Measurements from ENCODE around the gene SETD2.
"Not testable (repeated sequence)": the region's sequence is repeated elsewhere in the genome, so short reads cannot be mapped to it uniquely, and the experiment has no call there.

SETD2 gene

DNA sequence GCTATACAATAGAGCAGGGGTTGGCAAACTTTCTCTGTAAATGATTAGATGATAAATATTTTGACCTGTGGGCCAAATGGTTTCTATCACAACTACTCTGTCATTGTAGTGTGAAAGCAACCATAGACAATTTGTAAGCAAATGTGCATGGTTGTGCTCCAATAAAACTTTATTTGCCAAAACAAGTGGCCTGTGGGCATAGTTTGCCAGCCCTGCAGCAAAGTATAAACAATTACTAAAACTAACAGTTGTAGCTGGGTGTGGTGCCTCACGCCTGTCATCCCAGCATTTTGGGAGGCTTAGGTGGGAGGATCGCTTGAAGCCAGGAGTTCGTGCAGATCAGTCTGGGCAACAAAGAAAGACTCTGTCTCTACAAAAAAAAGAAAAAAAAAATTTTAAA is 122.8 kb downstream of the SETD2 start:
- peaks cover 97% of the 10 kb centered on the region for H3K36me3 Mint-ChIP-seq
- H3K4me3 Mint-ChIP-seq: no peak overlapping the region
- H3K27ac Mint-ChIP-seq: no peak overlapping the region
- no peaks in the 10 kb centered on the region for H3K9me3 Mint-ChIP-seq
- ATAC-seq (no peak), DNase-seq (ENCODE audit: low spot score in 2 of 2) (no peak)
- peaks cover 13% of the 10 kb centered on the region for H3K4me1 Mint-ChIP-seq

DNA sequence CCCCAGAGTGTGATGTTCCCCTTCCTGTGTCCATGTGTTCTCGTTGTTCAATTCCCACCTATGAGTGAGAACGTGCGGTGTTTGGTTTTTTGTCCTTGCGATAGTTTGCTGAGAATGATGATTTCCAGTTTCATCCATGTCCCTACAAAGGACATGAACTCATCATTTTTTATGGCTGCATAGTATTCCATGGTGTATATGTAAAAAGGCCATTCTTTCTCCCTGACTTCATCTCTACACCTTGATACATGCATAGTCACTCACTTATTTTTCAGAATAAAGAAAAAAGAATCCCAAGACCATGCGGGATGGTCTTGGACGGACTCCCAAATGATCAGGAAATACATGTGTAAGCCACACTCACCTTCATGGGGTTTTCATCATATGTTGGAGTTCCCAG is 126.6 kb downstream of the SETD2 start:
- DNase-seq (ENCODE audit: low spot score in 2 of 2); H3K9me3 Mint-ChIP-seq; ATAC-seq: not testable (repeated sequence)
- peaks cover 100% of the 10 kb centered on the region for H3K36me3 Mint-ChIP-seq
- H3K4me3 Mint-ChIP-seq: peak overlapping the region; percentile 31
- H3K4me1 Mint-ChIP-seq: peaks cover 19% of the 10 kb centered on the region
- peak overlapping the region; percentile 85 for H3K27ac Mint-ChIP-seq

DNA sequence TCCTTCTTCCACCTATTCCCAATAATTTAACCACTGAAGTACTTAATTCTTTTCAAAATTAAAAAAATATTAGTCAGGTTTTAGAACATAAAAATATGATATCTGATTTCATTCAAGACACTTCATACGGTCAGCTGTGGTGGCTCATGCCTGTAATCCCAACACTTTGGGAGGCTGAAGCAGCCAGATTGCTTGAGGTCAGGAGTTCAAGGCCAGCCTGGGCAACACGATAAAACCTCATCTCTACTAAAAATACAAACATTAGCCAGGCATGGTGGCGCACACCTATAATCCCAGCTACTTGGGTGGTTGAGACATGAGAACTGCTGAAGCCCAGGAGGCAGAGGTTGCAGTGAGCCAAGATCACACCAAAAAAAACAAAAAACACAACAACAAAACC is 127.8 kb downstream of the SETD2 start:
- ATAC-seq (no peak), DNase-seq (ENCODE audit: low spot score in 2 of 2) (no peak)
- Mint-ChIP-seq H3K9me3 (no peaks in the 10 kb centered on the region), H3K36me3 (peaks cover 95% of the 10 kb centered on the region), H3K4me3 (no peak overlapping the region), H3K4me1 (peaks cover 24% of the 10 kb centered on the region), H3K27ac (no peak overlapping the region)

DNA sequence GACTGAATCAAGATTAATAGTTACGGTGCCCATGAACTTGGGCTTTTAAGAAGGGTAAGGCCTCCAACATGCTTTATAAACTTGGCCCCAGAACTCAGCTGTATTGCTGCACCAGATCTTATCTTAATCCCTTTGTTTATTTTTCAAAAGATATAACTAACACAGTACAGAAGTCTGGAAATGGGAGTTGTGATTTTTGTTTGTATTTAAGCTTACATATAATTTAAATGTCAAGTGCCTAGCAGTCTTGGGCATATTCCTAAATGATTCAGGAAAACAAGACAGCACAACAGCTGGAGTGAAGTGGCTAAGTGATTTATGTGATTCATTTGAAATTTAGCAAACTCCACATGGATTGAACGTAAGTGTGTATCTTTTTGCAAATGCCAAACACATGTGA is 128.3 kb downstream of the SETD2 start:
- no peak overlapping the region for H3K4me3 Mint-ChIP-seq
- peaks cover 92% of the 10 kb centered on the region for H3K36me3 Mint-ChIP-seq
- ATAC-seq (no peak), DNase-seq (ENCODE audit: low spot score in 2 of 2) (no peak)
- no peaks in the 10 kb centered on the region for H3K9me3 Mint-ChIP-seq
- no peak overlapping the region for H3K27ac Mint-ChIP-seq
- peaks cover 29% of the 10 kb centered on the region for H3K4me1 Mint-ChIP-seq

DNA sequence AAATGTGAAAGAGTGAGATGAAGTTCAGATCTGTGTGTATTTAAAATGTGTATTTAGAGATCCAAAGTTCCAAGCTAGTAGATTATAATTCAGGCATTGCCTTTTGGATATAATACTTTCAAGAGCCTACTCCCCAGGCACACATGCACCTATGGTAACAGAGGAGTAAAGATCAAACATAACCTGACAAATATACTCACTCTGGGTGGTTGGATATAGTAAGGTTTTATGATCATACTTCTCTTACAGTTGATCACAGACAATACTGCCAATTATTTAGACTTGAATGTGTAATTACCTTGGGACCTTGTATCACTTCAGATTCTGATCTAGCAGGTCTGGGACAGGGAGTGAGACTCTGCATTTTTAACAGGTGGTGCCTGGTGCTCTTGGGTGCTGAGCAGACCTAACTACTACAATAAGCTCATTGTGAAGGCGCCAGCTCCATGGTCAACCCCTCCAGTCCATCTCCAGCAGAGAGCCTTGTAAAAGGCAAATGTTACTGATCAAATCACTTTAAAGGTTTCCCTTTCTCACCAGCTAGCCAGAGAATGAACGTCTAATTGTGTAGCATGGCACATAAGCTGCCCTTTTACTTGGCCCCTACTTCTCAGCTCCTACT is 128.9 kb downstream of the SETD2 start:
- ATAC-seq (no peak), DNase-seq (ENCODE audit: low spot score in 2 of 2) (no peak)
- peaks cover 88% of the 10 kb centered on the region for H3K36me3 Mint-ChIP-seq
- H3K4me1 Mint-ChIP-seq: peaks cover 31% of the 10 kb centered on the region
- no peak overlapping the region for H3K4me3 Mint-ChIP-seq
- H3K9me3 Mint-ChIP-seq: no peaks in the 10 kb centered on the region
- H3K27ac Mint-ChIP-seq: no peak overlapping the region

DNA sequence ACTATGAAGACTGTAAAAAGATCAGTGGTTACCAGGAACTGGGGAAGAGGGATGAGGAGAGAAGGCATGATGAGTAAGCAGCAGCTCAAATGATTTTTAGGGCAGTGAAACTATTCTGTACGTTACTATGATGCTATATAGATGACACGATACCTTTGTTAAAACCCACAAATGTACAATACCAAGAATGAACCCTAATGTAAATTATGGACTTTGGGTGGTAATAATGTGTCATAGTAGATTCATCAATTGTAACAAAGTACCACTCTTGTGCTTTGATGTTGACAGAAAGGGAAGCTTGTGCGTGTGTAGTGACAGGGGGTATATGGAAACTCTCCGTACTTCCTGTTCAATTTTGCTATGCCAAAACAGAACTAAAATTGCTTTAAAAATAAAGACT is 132.9 kb downstream of the SETD2 start:
- ATAC-seq: peak; percentile 98
- Mint-ChIP-seq H3K4me3 (peak overlapping the region; percentile 1), H3K36me3 (peaks cover 78% of the 10 kb centered on the region)

DNA sequence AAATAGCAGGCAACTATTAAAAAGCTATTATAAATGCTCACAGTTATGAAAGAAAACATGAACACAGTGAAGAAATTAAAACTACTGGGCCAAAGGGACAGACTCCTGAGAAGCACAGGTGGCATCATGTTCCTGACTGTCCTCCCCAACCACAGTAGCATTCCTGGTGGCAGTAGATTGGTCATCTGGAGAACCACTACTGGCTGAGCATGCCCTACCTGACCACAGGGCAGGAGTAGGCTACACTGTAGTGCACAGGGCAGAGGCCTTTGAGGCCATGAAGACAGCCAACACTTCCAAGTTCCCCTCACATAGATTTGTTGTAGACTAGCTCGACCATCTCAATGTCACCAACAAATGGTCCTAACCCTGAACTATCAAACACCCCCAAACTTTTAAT is 135.2 kb downstream of the SETD2 start:
- no peak for ATAC-seq
- no peak for DNase-seq (ENCODE audit: low spot score in 2 of 2)
- Mint-ChIP-seq H3K4me3 (no peak overlapping the region), H3K9me3 (no peaks in the 10 kb centered on the region), H3K4me1 (peaks cover 37% of the 10 kb centered on the region), H3K27ac (no peak overlapping the region), H3K36me3 (peaks cover 54% of the 10 kb centered on the region)

More for the DNA sequence above, 132.9 kb downstream of the SETD2 start:
- peak overlapping the region; percentile 24 for H3K27ac Mint-ChIP-seq
- not testable (repeated sequence) for DNase-seq (ENCODE audit: low spot score in 2 of 2); H3K9me3 Mint-ChIP-seq
- H3K4me1 Mint-ChIP-seq: peaks cover 23% of the 10 kb centered on the region

DNA sequence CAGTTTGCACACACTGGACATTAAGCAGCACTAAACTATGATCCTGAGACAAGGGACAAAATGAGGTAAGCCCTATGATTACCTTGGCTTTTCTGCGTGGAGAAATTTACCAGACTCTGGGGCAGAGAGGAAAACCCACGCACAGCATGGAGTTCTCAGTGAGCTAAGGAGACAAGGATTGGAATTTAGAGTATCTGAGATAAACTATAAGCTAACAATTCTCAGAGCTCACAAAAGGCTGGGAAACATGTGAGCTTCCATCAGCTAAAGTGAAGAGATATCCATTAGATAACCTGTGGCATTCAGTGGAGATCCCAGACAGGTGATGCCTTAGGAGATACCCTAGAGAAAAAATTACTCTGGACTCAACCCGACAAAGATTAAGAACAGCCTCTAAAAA is 135.8 kb downstream of the SETD2 start:
- ATAC-seq (no peak), DNase-seq (ENCODE audit: low spot score in 2 of 2) (no peak)
- peaks cover 35% of the 10 kb centered on the region for H3K4me1 Mint-ChIP-seq
- H3K9me3 Mint-ChIP-seq: no peaks in the 10 kb centered on the region
- H3K4me3 Mint-ChIP-seq: no peak overlapping the region
- peaks cover 49% of the 10 kb centered on the region for H3K36me3 Mint-ChIP-seq
- H3K27ac Mint-ChIP-seq: no peak overlapping the region

DNA sequence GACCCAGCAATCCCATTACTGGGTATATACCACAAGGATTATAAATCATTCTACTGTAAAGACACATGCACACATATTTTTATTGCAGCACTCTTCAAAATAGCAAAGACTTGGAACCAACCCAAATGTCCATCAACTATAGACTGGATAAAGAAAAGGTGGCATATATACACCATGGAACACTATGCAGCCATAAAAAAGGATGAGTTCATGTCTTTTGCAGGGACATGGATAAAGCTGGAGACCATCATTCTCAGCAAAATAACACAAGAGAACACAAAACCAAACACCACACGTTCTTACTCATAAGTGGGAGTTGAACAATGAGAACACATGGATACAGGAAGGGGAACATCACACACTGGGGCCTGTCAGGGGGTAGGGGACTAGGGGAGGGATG is 137.5 kb downstream of the SETD2 start:
- peaks cover 28% of the 10 kb centered on the region for H3K4me1 Mint-ChIP-seq

DNA sequence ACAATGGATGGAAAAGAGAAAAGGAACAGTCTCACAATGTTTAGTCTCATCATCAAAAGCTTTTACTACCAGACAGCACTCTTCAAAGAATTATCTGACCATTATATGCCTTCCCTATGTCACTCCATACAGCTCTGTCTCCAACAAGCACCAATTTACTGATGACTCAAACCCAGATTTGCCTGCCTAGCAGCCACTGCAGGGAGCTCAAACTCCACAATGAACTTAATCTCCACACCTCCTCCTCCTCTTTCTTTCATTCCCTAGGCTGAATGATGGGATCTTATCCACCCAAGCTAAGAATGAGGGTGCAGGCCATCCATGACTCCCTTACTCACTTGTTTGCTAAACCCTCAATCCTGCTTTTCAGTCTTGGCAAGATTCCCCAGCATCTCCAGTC is 139.0 kb downstream of the SETD2 start:
- ATAC-seq (peak; percentile 56), DNase-seq (ENCODE audit: low spot score in 2 of 2) (no peak)
- Mint-ChIP-seq H3K4me1 (peaks cover 24% of the 10 kb centered on the region), H3K27ac (no peak overlapping the region), H3K4me3 (no peak overlapping the region), H3K36me3 (peaks cover 29% of the 10 kb centered on the region), H3K9me3 (no peaks in the 10 kb centered on the region)

More for the DNA sequence above, 137.5 kb downstream of the SETD2 start:
- ATAC-seq; DNase-seq (ENCODE audit: low spot score in 2 of 2); H3K9me3 Mint-ChIP-seq; H3K27ac Mint-ChIP-seq; H3K4me3 Mint-ChIP-seq: not testable (repeated sequence)
- peaks cover 36% of the 10 kb centered on the region for H3K36me3 Mint-ChIP-seq

DNA sequence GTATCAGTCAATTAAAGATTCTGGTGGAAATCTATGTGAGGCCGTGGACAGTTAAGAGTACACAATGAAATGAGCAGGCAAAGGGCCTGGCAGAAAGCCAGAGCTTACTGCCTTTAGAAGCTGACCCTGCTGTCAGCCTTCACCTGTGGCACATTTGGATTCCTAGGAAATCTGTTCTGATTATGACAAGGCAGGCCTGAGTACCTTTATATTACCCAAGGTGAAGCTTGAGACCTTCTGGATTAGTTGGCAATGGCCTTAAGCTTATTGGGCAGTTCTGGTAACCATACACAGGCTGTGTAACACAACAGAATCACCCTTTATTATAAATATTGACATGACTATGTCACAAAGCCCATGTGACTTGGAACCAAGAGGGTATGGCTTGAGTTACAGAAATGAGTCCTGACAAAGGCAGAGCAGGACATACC is 141.3 kb downstream of the SETD2 start:
- Mint-ChIP-seq H3K27ac (no peak overlapping the region), H3K36me3 (peaks cover 16% of the 10 kb centered on the region), H3K4me3 (no peak overlapping the region), H3K9me3 (no peaks in the 10 kb centered on the region), H3K4me1 (peaks cover 47% of the 10 kb centered on the region)
- no peak for ATAC-seq
- no peak for DNase-seq (ENCODE audit: low spot score in 2 of 2)

DNA sequence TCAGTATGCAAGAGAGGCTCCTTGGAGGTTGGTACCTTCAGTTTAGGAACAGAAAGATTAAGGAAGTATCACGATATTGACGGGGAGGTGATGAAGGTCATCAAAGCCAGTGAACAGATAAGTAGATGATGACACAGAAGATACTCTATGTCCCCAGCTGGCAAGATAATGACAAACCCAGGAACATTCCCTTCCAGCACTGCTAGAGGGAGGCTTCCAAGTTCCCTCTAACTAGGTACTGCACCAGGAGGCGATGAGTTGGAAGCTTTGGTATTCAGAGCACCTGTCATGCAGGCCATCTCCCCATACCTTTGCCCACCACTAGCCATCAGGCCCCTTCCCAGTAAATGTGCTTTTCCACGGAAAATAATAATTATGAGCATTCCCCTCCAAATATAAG is 143.6 kb downstream of the SETD2 start:
- peaks cover 54% of the 10 kb centered on the region for H3K4me1 Mint-ChIP-seq
- H3K27ac Mint-ChIP-seq: peak overlapping the region; percentile 85
- DNase-seq (ENCODE audit: low spot score in 2 of 2) (no peak), ATAC-seq (no peak)
- peaks cover 27% of the 10 kb centered on the region for H3K36me3 Mint-ChIP-seq
- H3K4me3 Mint-ChIP-seq: no peak overlapping the region
- no peaks in the 10 kb centered on the region for H3K9me3 Mint-ChIP-seq

DNA sequence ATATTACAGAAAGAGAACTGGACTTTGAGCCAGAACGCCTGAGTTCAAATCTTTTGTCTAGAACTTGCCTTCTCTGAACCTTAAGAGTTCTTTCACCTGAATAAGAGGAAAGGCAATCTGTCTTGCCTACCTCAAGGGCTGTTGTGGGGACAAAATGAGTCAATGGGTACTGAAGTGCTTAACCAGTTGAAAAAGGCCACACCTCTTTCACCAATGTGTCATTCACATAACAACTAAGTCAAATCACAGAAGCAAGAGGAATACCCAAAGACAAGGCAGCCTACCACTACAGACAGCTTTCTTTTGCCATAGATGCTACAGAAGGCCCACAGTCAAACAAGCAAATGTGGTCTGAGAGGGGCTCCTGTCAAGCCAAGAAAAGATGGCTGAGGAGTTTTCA is 144.7 kb downstream of the SETD2 start:
- peak; percentile 87 for ATAC-seq
- Mint-ChIP-seq H3K36me3 (peaks cover 31% of the 10 kb centered on the region), H3K27ac (peak overlapping the region; percentile 85), H3K4me3 (peak overlapping the region; percentile 58), H3K4me1 (peaks cover 44% of the 10 kb centered on the region), H3K9me3 (no peaks in the 10 kb centered on the region)
- peak in 1 of 2 donors; percentile 62 for DNase-seq (ENCODE audit: low spot score in 2 of 2)

DNA sequence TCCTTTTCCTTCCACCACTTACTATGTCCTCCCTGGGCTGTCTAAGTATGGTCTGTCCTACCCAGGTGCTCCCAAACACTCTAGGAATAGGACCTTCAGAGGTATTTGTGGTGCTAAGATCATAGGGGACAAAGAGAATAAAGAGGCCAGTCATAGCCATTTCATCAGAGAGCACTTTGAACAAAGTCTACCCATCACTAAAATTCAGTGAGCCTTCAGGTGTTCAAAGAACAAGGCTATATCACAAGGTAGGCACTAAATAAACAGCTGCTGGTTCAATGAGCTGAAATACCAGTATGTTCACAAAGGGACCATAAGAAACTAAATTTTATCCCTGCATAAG is 145.7 kb downstream of the SETD2 start:
- DNase-seq (ENCODE audit: low spot score in 2 of 2): no peak
- Mint-ChIP-seq H3K36me3 (peaks cover 31% of the 10 kb centered on the region), H3K4me1 (peaks cover 44% of the 10 kb centered on the region), H3K27ac (peak overlapping the region; percentile 85), H3K4me3 (peak overlapping the region; percentile 58), H3K9me3 (no peaks in the 10 kb centered on the region)
- ATAC-seq: no peak

DNA sequence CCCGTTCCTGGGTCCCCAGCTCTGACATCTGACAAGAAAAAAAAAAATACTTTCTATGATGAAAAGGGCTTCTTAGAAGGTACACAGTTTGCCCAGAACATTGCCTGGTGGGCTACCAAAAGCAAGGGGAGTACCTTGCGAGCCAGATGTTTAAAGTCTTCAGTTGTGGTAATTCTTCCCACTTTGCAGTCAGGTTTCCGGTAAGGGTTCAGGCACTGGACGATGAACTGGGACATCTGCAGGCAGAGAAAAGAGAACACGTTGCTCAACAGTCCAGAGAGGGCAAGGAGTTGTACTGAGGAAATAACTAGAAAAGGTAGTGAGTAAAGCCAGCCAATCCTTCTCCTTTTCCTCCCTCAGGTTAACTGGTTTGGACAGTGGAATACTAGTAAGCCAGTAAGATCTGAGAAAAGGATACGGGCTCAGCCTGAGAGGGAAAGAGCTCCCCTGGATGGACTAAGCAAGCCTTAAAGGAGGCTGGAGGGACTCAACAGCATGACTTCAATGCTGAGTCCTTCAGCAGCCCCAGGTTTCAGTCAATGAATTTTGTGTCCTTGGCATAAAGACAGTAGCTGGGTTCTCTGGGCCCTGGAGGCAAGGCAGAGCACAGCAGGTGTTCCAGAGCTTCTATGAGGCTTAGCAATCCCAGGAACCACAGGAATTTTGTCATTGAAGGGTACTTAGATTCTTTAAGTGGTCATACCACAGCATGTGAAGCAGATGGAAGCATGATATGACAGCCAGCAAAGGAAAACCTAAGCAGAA is 146.2 kb downstream of the SETD2 start:
- Mint-ChIP-seq H3K9me3 (no peaks in the 10 kb centered on the region), H3K4me3 (peak overlapping the region; percentile 58), H3K36me3 (peaks cover 31% of the 10 kb centered on the region), H3K27ac (peak overlapping the region; percentile 60), H3K4me1 (peaks cover 44% of the 10 kb centered on the region)
- DNase-seq (ENCODE audit: low spot score in 2 of 2): no peak
- no peak for ATAC-seq

DNA sequence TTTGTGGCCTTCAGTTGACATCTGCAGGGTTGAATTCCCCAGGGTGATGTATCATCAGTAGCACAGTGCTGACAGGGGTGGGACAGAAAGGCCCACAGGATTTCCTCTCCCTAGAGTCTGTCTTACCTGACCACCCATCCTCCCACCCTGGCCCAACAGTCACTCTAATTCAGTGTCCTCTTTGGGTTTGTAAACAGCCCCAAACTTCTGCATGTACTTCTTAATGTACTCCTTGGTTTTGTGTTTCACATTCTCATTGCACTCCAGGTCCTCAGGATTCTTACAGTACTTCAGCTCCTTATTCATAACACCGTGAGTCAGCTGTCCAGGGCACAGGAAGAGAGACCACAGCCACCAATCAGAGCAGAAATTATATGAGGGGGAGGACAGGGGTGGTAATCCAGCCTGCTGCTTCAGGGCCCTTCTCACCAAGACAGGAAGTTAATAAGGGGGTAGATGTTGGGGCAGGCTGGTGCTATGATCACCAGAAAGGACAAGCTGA is 146.9 kb downstream of the SETD2 start:
- peak; percentile 89 for ATAC-seq
- Mint-ChIP-seq H3K9me3 (no peaks in the 10 kb centered on the region), H3K4me3 (peak overlapping the region; percentile 58), H3K4me1 (peaks cover 44% of the 10 kb centered on the region), H3K36me3 (peaks cover 31% of the 10 kb centered on the region), H3K27ac (peak overlapping the region; percentile 60)
- DNase-seq (ENCODE audit: low spot score in 2 of 2): peak; percentile 32 to 66
